HG03521 (cell line): ENCODE results near the gene AFTPH.

Source experiments
- ATAC-seq: cut with Tn5 transposase; IDR thresholded peaks from one replicate; pipeline ENCODE4 v1.9.1; 2021; ENCODE audit warnings: mild to moderate bottlenecking, moderate library complexity; ENCODE audit not compliant: unreplicated experiment

AFTPH gene

GRCh38 chr2:64627860-64628841 is 104.0 kb downstream of the AFTPH start:
- ATAC-seq: no peak

GRCh38 chr2:64629329-64629781 is 105.2 kb downstream of the AFTPH start:
- ATAC-seq: no peak

- no peak for ATAC-seq
Observed at GRCh38 chr2:64629875-64630274, 105.7 kb downstream of the AFTPH start.

GRCh38 chr2:64630752-64631151 is 106.6 kb downstream of the AFTPH start:
- no peak for ATAC-seq

DNA sequence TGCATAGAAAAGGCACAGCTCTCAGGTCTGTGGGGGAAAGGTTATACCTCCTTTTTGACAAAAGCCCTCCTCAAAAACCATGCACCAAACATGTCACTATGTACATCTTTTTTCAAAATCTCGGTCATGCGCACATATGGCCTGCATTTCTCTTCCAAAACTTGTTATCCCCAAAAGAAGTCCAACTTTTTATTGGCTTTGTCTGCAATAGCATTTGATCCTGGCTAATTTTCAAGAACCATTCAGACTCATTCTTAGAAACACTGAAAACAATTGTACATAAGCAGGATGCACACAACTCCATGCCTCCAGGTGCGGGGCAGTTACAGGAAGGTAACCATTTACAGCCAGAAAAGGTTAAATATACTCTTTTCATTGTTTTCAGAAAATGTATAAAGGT is 107.6 kb downstream of the AFTPH start:
- ATAC-seq: no peak

GRCh38 chr2:64632835-64633819 is 109.0 kb downstream of the AFTPH start:
- no peak for ATAC-seq

DNA sequence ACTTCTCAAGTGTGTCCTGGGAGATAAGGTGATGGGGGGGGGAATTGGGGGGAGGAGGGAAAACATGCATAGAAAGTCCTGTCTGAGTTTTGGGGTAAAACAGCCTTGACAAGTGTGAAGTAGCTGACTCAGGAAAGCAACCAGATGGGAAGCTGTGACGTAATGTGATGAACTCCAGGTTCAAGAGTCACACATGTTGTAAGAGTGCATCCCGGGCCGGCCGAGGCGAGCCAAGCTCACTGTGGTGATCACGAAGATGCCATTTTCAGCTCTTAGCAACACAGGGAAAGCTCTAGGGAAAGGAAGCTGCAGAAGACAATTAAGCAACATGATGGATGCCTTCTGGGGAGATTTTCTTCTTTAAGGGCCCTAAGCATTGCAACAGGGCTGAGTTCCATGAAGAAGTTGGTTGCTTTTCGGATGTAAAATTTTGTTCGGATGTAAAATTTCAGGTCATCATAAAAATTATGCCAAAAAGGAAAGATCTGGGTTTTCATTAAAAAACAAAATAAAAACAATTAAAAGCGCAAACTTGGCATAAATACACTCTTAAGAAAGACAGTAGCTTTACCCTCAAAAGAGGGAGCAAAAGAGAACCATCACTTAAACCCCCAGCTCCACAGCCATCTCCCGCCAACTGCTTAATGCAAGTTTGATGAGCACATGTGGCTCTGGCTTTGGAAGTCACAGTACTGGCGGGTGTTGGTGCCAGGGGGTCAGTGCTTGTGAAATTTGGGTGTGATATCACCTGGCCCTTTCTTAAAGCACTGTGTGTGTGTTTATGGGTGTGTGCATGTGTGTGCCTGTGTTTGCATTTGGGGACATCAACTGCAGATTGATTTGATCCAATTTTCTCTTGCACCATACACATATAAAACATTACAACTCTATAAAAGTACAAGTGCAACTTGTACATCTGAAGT is 110.5 kb downstream of the AFTPH start:
- no peak for ATAC-seq

DNA sequence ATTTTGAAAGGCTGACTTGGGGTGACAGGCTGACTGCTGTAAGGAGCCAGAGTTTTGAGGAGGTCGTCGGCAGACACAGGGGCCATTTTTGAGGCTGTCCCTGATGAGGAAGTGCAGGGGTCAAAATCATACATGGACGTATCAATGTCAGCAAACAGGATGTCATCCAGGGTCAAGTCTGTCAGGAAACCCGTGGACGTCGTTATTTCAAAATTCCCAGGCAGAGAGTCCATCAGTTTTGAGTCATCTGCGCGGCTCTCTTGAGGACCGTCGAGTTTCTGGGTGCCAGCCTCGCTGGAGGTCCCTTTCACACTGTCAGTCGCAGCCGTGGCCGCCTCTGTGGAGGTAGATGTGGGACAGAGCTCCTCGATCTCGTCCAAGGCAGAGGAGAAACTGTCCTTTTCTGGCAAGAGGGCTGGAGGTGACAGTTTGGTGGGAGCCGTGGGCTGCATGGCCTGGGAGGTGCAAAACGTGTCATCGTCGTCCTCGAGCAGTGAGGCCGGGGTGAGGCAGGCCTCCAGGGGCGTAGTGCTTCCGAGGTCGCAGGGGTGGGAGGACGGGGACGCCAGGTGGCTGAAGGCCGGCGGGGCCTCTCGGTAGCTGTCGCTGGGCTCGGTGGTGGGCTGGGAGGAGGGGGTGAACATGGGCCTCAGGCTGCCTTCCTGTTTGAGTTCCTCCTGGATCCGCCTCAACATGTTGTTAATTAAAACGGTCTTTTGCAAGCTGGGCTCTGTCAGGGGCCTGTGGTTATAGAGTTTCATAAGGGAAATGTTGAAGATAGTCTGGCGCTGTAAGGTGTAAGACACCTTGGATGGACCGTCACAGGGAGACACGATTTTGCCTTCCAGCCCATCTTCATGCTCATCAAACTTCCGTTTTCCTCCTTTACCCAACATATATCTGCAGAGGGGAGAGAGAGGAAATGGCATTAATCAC is 112.1 kb downstream of the AFTPH start:
- ATAC-seq: peak; percentile 46

DNA sequence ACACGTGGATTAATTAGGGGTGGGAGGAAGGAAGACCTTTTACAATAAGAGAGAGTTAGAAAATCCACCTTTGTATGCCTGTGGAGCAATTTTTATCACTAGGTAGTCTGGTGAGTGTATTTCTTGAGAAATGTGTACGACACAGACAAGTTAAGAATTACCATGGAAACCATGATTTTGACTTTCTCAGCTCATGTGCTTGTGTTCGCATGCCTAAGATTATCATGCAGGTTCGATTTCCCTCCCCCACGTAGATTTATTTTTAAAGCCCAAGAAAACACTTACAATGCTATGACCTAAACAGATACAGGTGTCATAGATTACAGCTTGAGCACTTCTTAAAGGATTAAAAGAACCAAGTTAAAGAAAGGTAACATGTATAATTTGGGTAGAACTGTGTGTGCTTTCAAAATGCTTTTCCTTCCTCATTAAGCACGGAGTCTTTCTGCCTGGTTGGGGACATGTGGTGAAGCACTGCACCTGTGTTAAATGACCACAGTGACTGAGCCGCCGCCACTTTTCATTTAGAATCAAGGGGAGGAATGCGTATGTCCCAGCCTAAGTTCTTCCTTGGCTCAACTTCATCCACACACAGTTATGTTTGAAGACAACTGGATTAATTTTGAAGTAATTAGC is 113.0 kb downstream of the AFTPH start:
- ATAC-seq: peak; percentile 52

GRCh38 chr2:64637931-64638330 is 113.8 kb downstream of the AFTPH start:
- ATAC-seq: no peak

DNA sequence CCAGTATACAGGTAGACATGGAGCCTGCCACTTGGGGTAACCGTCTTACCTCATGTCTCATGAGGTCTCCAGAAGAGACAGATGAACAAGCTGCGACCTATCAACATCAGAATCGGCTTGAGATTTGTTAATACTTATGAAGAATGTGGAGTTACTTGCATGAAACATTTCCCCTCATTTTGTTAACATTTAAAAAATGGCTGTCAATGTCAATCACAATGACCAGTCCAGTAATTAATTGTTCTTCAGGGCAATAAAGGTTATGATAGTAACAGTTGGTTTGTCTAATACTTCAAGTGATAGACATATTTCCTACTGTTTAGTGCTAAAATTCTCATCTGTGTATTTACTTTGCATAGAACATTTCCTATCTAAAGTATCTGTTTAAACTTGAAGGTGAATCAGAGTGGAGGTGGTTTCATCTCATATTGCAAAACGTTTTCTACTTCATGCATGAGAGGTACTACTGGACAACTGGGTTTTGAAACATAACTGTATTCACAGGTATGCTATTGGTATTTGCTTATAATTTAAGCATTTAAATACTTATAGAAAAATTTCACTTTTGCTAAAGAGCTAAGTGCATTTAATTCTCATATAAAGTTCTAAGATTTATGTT is 114.5 kb downstream of the AFTPH start:
- ATAC-seq: no peak

DNA sequence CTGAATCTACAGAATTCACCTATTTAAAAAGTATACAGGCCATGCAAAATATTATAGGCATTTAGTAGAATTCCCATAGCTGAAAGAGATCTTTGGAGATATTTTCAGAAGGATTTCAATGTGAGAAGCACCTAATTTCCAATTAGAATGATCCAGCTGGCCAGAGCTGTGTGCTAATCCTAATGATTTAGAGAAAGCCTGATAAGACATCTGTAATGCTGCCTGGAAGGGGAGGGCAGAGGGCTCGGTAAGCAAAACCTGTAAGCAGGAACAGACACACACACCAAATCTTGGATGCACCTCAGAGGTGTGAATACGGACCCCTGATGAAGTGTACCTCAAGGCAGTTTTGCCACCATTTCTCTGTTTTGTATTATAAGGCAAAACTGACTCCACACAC is 115.6 kb downstream of the AFTPH start:
- no peak for ATAC-seq

DNA sequence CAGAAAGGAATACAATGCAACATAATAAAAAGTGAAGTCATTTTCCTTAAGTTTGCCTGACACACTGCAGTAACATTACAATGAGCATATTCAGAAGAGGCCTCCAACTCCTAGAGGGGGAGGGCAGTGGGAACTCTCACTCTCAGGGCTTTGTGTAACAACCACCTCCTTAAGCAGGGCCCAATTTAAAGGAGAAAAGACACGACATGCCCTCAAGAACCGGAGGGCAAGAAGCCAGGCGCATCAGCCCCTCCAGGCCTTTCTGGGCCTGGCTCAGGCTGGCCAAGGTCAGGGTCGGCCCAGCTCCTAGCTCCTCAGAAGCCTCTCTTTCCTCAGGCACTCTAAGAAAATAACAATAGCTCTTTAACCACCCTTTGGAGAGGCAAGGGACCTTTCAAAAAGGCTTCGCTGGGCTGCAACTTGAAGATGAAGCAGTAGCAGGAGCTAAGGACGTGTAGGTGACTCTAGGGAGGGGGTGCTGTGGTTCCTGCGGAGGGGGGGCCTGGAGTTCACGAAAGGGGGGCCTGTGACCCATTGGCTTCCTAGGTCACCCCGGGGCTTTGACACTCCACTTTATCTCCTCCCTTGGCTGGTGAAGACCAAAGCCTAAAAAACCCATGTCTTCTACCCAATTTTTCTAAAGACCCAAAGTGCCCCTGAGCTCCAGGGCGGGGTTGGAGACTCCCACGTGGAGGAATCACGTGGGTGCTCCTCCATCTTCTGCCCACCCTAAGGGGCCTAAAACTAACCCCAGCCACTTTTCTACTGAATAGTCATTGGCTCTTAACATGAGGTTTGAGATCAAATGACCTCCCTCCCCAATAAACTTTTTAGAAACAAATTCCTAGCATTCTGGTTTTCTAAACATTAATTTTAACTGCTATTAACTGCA is 116.3 kb downstream of the AFTPH start:
- no peak for ATAC-seq

- no peak for ATAC-seq
Observed at GRCh38 chr2:64641599-64641998, 117.5 kb downstream of the AFTPH start.
